Raji (cell line): ENCODE data around the gene PDE4C.

Experiments
- POLR2A ChIP-seq: IDR thresholded peaks from 2 replicates; pipeline ENCODE4 v1.6.1; 2011; ENCODE audit warnings: low read depth, low read length, control low read depth; ENCODE audit not compliant: insufficient read depth

The PDE4C gene

DNA sequence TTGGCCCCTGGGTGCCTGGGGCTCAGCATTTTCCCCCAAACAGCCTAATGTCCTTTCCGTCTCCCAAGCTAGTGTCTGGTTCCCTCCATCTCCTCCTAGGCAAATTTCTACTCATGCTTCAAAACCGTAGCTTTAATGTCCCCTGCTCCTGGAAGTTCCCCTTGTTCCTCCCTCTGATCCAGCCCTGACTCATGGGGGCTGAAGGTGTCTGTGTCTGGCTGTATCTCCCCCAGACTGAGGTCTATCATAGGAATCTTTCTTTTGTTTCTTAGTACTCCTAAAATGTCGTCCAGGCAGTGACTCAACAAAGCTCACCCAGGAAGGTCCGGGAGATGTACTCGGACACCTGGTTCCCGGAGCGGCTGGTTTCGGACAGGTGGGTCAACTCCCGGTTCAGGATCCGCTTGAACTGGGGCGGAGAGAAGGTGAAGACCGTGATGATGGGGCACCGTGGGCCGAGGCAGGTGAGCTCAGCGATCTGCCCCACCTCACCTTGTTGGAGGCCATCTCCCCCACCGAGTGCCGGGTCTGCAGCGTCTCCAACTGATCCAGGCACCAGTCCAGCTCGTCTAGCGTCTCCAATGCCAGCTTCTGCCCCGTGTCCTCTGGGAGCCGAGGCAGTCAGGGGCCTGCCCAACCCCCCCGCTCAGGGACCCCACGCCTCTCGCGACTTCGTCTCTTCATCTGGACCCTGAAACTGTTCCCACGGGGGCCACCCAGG is 6.2 kb downstream of the PDE4C start:
- TF ChIP-seq POLR2A, result no peak

DNA sequence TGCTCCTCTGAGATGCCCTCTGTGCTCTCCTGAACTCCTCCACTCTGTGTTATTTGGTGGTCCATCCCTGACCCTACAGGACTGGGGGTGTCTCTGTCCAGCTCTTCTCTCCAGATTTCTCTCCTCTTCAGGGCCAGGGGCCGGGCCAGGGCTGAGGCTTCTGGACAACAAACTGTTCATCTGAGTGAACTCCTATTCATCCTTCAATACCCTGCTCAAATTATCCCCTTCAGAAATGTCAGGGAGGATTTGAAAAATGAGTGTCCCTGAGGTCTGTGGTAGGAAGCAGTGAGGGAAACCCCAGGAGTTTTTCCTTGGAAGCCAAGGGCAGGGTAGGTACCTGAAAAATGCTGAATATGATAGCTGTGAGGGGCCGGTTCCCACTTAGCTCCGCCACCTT is 7.6 kb downstream of the PDE4C start:
- no peak for TF ChIP-seq POLR2A

DNA sequence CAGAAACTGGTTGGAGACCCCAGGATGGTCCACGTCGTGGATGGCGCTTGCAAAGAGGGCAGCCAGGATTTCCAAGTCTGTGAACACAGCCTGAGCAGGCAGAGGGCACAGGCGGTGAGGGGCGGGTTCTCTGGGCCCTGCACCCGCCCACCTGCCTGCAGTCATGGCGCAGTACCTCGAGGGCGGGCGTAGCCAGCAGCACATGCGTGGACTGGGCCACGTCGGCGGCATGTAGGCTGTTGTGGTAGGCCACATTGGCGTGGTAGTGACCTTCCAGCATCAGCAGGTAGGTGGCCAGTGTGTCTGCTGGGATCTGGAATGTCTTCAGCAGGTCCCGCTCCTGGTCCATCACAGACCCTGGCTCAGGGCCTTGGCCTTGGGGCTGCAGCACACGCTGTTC is 8.1 kb downstream of the PDE4C start:
- TF ChIP-seq POLR2A, result no peak

DNA sequence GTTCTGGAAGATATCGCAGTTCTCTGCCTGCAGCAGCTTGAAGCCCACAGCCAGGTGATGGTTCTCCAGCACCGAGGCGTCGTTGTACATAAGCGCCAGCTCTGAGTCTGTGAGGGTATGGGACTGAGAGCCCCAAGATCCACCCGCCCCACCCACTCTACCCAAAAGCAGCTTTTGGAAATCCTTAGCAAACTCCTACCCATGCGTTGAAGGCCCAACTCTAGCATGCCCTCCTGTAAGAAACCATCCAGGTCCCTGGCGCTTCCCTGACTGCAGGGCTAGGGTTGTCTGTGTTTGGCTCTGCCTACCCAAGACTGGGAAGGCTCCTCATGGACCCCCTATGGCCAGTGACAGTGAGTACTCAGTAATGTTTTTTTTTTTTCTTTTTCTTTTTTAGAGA is 9.4 kb downstream of the PDE4C start:
- TF ChIP-seq POLR2A, result no peak

DNA sequence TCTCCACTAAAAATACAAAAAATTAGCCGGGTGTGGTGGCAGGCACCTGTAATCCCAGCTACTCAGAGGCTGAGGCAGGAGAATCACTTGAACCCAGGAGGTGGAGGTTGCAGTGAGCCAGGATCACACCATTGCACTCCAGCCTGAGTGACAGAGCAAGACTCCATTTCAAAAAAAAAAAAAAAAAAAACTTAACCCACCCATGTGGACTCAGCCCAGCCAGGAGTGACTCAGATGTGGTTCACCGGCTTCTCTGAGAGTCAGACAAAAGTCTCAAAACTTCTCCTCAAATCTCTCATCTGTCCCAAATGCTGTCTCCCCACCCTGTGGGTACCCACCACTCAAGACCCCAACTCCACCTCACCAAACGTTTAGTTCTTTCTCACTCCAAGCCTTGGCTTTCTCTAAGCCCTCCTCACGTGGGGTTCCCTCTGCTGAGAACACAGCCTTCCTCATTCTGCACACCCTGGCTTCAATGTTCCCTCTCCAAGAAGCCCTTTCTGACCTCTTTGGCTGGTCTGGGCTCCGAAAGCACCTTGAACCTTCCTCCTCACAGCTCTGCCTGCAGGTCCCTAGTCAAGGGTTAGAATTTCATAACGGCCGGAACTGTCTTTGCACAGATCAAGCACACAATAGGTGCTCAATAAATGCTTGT is 11.3 kb downstream of the PDE4C start:
- no peak for TF ChIP-seq POLR2A

DNA sequence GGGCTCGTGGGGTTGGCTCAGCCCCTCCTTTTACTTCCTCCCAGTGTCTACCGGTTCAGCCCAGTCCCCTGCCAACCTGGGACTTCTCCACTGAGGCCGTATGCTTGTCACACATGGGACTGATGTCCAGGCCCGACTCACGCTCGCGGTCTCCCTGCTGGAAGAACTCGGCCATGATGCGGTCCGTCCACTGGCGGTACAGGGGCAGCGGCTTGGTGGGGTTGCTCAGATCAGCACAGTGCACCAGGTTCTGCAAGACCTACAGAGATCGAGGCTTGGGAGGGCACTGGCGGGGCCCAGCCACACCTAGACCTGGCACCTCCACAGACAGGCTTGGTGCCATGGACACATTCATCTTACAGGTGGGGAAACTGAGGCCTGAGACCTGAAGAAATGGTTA is 14.6 kb downstream of the PDE4C start:
- no peak for TF ChIP-seq POLR2A

DNA sequence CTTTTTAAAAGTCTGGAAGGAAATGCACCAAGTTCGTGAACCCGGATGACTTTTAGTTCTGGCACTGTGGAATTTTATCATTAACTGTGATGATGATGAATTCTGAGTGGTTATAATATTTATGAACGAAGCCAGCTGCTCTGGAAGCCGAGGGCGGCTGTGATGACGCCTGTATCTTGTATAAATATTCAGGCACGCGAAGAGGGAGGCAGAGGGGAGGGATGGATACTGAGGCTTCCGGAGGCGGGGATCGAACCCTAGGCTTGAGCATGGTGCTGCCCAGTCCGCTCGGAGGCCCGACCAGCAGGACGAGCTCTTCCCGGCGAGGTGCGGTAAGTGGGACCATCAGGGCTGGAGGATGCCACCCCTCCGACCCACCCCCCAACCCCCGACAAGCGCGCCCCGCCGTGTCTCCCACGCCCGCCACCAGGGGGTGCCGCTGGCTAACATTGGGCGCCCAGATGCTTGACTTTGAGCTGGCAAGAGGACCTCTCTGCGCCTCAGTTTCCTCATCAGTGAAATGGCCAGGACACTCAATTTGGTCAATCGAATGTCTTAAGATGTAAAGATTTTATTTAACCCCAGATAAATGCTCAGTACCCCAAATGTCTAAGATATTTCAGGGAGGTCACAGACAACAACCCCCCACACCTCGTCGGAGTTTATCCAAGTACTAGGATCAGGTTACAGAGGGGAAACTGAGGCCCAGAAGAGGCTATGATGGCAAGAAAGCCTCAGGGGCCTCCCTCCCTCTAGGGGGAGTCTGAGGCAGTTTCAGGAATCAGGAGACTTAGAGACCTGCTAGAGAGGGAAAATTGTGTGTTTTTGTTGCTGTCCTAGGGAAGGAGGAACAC is 17.9 kb downstream of the PDE4C start:
- TF ChIP-seq POLR2A, result 0 out of 2 replicates have a peak, but pooled peaks have one; percentile 10

DNA sequence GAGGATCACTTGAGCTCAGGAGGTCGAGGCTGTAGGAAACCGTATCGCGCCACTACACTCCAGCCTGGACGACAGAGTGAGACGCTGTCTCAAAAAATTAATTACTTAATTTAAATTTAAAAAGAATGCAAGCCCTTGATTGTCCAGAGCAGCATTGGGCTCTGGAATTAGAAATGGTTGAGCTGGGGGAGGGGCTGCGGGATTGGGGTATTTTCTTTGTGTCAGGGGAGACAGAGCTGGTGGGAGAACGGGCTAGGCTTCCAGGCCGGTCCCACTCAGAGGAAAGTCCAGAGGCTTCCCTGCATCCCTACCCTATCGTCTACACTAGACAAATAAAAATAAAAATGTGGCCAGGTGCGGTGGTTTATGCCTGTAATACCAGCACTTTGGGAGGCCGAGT is 20.2 kb downstream of the PDE4C start:
- TF ChIP-seq POLR2A, result no peak

DNA sequence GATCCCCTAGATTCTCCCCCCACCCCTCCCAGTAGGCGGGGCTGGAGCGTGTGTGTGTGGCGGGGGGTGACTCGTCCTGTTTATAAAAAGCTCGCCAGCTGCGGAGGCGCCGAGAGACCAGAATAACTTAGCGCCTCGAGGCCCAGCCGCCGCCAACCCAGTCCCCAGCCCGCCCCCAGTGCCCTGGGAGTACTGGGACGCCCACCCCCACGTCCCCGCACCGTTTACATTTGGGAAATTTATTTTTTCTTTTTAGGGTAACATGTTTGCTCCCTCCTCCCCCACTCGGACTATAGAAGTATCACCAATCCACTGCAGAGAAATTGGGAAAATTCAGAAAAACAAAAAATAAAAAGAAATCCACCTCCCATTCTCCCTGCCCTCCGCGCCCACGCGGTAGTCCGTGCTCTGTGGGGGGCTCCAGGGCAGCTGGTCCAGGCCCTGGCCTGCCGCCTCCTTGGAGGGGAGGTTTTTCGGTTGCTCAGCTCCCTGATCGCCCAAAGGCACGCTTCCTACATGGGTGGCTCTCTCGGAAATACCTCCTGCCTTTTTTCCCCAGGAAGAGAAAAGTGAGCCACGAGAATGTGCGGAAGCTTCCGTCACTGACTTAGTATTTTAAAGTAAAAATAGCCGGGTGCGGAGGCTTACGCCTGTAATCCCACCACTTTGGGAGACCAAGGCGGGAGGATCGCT is 20.9 kb downstream of the PDE4C start:
- TF ChIP-seq POLR2A, result no peak

DNA sequence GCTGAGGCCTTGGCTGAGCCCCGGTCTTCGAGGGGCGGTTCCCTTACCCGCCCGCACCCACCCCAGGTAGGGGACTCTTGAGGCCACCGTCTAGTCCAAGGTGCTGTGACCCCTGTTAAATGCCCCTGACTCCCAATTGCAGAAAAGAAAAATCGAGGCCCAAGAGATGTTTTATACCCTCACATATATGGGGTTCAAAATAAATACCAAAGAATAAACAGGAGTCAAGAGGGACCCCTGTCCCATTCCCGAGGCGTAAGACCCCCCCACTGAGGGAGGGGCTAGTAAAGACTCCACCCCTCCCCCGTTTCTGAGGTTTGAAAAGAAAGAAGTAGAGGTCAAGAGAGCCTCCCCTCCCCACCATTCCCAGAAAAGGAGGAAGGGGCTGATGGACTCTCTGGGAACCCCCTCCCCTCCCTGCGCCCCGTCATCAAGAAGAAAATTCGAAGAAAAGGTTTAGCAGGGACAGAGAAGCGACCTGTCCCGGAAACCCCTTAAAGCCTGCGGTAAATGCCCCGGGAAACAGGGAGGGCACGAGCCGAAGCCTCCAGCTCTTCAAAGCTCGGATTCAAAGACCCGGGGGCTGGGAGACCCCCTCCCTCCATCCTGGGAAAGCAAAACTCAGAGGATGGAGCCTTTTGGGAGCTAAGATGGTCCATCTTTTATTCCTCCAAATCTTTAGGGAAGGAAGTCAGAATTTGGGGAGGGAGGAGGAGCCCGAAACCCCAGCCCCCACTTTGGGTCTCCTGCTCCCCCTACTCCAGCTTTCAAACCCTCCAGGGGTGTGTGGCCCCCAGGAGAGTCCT is 21.6 kb downstream of the PDE4C start:
- peak; percentile 54; the same call in 1 of the 2 replicates for TF ChIP-seq POLR2A

DNA sequence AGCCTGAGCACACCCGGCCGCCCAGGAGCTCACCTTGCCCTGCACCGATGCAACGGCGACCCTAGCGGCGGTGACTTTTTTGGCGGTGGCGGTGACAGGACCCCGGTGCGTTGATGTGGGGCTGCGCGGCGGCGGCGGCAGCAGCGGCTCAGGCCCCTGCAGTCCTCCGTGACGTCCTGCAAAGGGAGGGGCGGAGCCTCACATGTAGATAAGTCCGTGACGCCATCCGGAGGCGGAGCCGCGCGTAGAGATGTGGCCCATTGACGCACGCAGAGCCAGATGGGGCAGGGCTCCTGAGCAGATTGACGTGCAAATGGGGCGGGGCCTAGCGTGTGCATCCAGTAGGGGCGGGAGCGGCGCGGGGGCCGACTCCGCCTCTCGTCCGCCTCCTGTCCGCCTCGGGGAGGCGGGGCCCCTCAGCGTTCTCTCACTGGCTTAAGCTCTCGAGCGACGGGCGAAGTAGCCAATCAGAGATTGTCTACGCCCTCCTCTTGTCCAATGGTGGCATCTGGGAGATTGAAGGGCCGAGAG is 22.3 kb downstream of the PDE4C start, which contains the start of gene RAB3A:
Gene RAB3A, minus strand, starts transcription at position 180 of the 531 bp plus-strand sequence. CDS start 1,302 bp downstream, outside the sequence.
- peak; percentile 71 for TF ChIP-seq POLR2A

DNA sequence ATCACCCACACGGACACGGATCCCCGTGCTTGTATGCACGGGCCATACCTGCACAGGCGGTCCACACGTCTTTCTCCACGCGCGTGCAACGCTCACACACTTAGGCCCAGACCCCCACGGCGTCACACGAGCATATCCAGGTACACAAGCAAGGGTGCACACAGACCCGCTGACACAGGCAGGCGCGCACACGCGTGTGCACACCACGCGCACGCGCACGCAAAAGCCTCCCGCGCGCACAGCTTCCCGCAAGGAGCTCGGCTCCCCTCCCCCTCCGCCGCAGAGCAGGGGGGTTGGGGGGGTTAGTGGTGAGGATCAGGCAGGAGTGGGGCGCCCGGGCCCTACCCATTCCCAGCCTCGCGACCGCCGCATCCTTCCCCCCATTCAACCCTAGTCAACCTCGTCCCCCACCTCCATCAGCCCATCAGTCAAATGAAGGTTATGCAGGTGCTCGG is 22.8 kb downstream of the PDE4C start:
- TF ChIP-seq POLR2A, result no peak

DNA sequence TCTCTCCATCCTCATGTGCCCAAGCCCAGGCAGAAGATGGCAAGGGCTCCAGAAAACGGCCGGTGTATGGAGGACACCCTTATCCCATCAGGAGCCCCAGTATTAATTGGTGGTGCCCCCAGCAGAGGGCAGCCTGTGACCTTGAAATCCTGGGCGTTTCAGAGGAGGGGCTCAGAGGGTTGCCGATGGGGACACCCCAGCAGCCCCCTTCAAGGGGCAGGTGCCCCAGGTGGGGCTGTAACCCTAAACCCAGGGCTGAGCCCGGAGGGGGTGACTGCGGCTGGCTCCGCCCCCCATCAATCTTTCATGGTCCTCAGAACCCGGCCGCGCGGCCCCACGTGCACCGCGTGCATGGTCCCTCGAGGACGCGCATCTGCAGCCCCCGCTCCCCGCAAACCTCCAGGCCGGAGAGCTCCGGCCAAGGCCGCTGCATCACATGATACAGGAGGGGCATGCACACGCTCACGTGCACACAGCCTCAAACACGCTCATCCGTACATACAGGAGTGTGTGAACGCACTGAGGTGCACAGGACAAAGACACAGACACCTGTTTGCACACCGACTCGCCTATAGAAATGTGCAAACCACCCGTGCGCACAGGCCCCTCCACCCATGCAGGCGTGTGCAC is 23.3 kb downstream of the PDE4C start:
- TF ChIP-seq POLR2A, result no peak

DNA sequence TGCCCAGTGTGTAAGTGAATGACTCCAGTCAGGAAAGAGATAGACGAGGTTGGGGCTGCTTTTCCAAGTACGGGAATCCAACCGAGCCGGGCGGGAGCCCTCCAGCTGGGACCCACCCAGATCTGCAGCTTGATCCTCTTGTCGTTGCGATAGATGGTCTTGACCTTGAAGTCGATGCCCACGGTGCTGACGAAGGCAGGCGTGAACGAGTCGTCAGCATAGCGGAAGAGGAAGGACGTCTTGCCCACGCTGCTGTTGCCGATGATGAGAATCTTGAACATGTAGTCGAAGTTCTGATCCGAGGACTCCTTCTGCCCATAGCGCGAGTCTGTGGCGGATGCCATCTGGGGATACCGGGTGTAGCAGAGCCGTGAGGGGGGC is 23.9 kb downstream of the PDE4C start:
- no peak for TF ChIP-seq POLR2A

DNA sequence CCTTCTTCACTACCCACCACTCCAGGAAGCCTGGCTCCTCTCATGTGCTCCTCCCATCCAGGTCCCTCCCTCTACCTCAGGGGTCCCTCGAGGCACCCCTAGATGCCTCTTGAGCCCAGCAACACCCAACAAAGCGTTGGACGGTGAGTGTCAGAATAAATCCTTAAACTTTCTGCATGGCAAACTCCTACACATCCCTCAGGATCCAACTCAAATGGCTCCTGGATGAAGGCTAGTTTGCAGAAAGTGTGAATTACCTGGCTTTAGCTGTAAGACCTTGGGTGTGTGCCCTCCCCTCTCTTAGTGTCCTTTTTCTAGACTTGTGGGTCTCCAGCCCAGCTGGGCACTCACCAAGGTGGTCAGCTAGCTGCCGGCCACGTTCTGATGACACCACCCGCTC is 27.9 kb downstream of the PDE4C start:
- no peak for TF ChIP-seq POLR2A
